SK-N-SH (cell line): ENCODE data around the gene FABP3. TPM values are rescaled to one million over a fixed set of nuclear protein-coding genes. Genes with fewer than 3 reads are reported as not detected.

ENCODE experiments used
- CTCF ChIA-PET: fragments of 300-600, 350-600 bp; formaldehyde crosslinking; extraction: SDS; loops from one replicate; lab custom pipeline; 2021; lab: Yijun Ruan, JAX
- POLR2A ChIA-PET: fragments of 350-600 bp; sonication (Branson Sonifier 250); formaldehyde crosslinking; extraction: SDS; loops from one replicate; lab custom pipeline; 2020; ENCODE audit warnings: antibody characterized with exemption, inconsistent platforms; lab: Yijun Ruan, JAX
- DNase-seq: peaks from one replicate; pipeline ENCODE4 v3.0.0; 2012
- H2AFZ ChIP-seq: fragments of 200-600 bp; sonication (generic); 2 replicates; pipeline ENCODE4 v1.8.1; 2016; ENCODE audit warnings: antibody characterized with exemption, mild to moderate bottlenecking, low read depth
- H3F3A ChIP-seq: fragments of 200-600 bp; sonication (generic); replicated peaks from 2 replicates; pipeline ENCODE3; 2016; ENCODE audit warnings: antibody characterized with exemption, mild to moderate bottlenecking; ENCODE audit not compliant: insufficient read depth
- H3K27ac ChIP-seq, 2 experiments: fragments of 200-500 bp in 1 of 2; fragments of 200-600 bp in 1 of 2; sonication (Bioruptor generic) in 1 of 2; sonication (generic), shearing (Covaris generic) in 1 of 2; 2 replicates each; pipeline versions ENCODE4 v1.5.1 to v1.6.1; 2014 to 2016; ENCODE audit warnings: low read depth in 2 of 2, inconsistent platforms in 1 of 2, low read length in 1 of 2, mild to moderate bottlenecking in 1 of 2, mixed read lengths in 1 of 2
- H3K27me3 ChIP-seq: fragments of 200-600 bp; sonication (generic), shearing (Covaris generic); 2 replicates; pipeline ENCODE4 v1.6.1; 2016; ENCODE audit warnings: mixed run types; ENCODE audit not compliant: insufficient read depth
- H3K36me3 ChIP-seq, 2 experiments: fragments of 200-500 bp in 1 of 2; fragments of 200-600 bp in 1 of 2; sonication (Bioruptor generic) in 1 of 2; sonication (generic) in 1 of 2; replicated peaks in 1 of 2; 2 replicates each; pipeline versions ENCODE3 to v1.5.1; 2014 to 2016; ENCODE audit warnings: low read length in 1 of 2, mild to moderate bottlenecking in 1 of 2; ENCODE audit not compliant: insufficient read depth in 2 of 2, control insufficient read depth in 1 of 2
- H3K4me1 ChIP-seq, 2 experiments: fragments of 200-500 bp in 1 of 2; fragments of 200-600 bp in 1 of 2; sonication (Bioruptor generic) in 1 of 2; sonication (generic), shearing (Covaris generic) in 1 of 2; 2 replicates each; pipeline versions ENCODE4 v1.5.1 to v1.6.1; 2014 to 2016; ENCODE audit warnings: low read depth in 1 of 2, low read length in 1 of 2, mixed run types in 1 of 2; ENCODE audit not compliant: insufficient read depth in 2 of 2, control insufficient read depth in 1 of 2
- H3K4me2 ChIP-seq: fragments of 200-600 bp; sonication (generic), shearing (Covaris generic); 2 replicates; pipeline ENCODE4 v1.6.1; 2017; ENCODE audit warnings: mixed run types
- H3K4me3 ChIP-seq, 2 experiments: fragments of 200-500 bp in 1 of 2; fragments of 200-600 bp in 1 of 2; sonication (Bioruptor generic) in 1 of 2; sonication (generic), shearing (Covaris generic) in 1 of 2; 2 replicates each; pipeline versions ENCODE4 v1.5.1 to v1.8.1; 2014 to 2016; ENCODE audit warnings: low read depth in 2 of 2, inconsistent platforms in 1 of 2, low read length in 1 of 2, mild to moderate bottlenecking in 1 of 2, mixed read lengths in 1 of 2, moderate library complexity in 1 of 2
- H3K79me2 ChIP-seq: fragments of 200-600 bp; sonication (generic); 2 replicates; pipeline ENCODE4 v1.8.1; 2017; ENCODE audit warnings: mild to moderate bottlenecking; ENCODE audit not compliant: insufficient read depth
- H3K9ac ChIP-seq: fragments of 200-600 bp; sonication (generic); 2 replicates; pipeline ENCODE4 v1.6.1; 2017; ENCODE audit warnings: mixed run types
- H3K9me2 ChIP-seq: fragments of 200-600 bp; sonication (generic); 2 replicates; pipeline ENCODE4 v1.6.1; 2017; ENCODE audit warnings: mixed run types
- H3K9me3 ChIP-seq: fragments of 200-600 bp; sonication (generic); 2 replicates; pipeline ENCODE4 v1.6.1; 2017; ENCODE audit warnings: mixed run types, mild to moderate bottlenecking, moderate library complexity
- H4K20me1 ChIP-seq: fragments of 200-600 bp; sonication (generic); 2 replicates; pipeline ENCODE4 v1.6.1; 2017; ENCODE audit warnings: mild to moderate bottlenecking, mixed run types; ENCODE audit not compliant: insufficient read depth
- CTCF ChIP-seq: fragments of 200-600 bp; sonication (generic); IDR thresholded peaks from 2 replicates; pipeline ENCODE4 v1.6.1; 2017; ENCODE audit warnings: antibody characterized with exemption, mild to moderate bottlenecking, moderate library complexity
- ELF1 ChIP-seq: IDR thresholded peaks from 2 replicates; pipeline ENCODE4 v1.4.0; 2012
- MXI1 ChIP-seq: IDR thresholded peaks from 2 replicates; pipeline ENCODE4 v1.6.1; 2012; ENCODE audit warnings: mild to moderate bottlenecking, low read depth, low read length, improper control_type of control experiment
- PBX3 ChIP-seq: IDR thresholded peaks from 2 replicates; pipeline ENCODE4; 2012
- RAD21 ChIP-seq: IDR thresholded peaks from 2 replicates; pipeline ENCODE4 v1.6.1; 2012; ENCODE audit warnings: mild to moderate bottlenecking, low read length
- RFX5 ChIP-seq: IDR thresholded peaks from 2 replicates; pipeline ENCODE4 v1.6.1; 2012; ENCODE audit warnings: mild to moderate bottlenecking, improper control_type of control experiment, low read length
- RXRA ChIP-seq: IDR thresholded peaks from 2 replicates; pipeline ENCODE4 v1.4.0; 2012; ENCODE audit warnings: low read depth, mild to moderate bottlenecking, borderline replicate concordance
- WGBS: methylation state at CpG from one replicate; pipeline ENCODE4 v1.1.6; 2017; ENCODE audit warnings: low lambda C conversion rate; 5-methylcytosine and 5-hydroxymethylcytosine counted together
- polyA plus RNA-seq, 3 experiments: library from polyadenylated mRNA; depleted of rRNA; stranded (reverse); fragments of >200 nt; gene quantifications; 2 replicates each; pipeline ENCODE4 v1.2.3, GENCODE V29; 2012

The FABP3 gene
- polyA plus RNA-seq, 1 of the 3 experiments (the other 2 are of a cell fraction) = 0.08 TPM

DNA sequence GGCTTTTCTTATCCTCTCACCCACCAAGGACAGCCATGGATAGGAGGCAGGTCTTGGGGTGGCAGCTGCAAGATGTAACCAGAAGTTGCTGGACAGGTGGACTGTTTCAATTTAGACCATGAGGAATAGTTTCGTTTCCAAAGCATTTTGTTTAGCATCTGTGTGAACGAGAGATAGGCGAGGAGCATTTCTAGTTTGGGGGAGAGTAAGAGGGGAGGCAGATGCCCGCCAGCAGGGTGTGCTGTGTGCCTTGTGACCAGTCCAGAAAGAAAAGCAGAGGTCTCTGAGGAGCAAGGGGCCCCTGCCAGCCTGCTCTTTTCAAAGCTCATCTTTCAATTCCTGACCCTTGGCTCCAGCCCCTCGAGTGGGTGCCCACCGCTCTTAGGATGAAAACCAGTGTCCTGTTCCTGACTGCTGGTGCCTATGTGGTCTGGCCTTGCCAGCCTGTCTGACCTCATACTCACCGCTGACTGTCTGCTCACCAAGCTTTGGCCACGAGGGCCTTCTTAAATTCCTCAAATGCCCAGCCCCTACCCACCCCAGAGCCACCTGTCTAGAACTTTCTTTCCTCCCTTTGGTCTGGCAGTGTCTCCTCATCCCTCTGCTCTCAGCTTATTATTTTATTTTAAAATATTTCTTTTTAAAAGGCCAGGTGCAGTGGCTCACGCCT, 48.6 kb upstream of the FABP3 start:
- Histone ChIP-seq H3K27ac (no peak overlapping the region), H3K9ac (no peak overlapping the region), H3K36me3 (no peaks in the 10 kb centered on the region), H3K4me1 (peaks cover 0 to 4% of the 10 kb centered on the region in 2 experiments; a peak in 1 of 4 replicates), H4K20me1 (peaks cover 6% of the 10 kb centered on the region; the same call in 1 of the 2 replicates), H2AFZ (no peak overlapping the region), H3K79me2 (no peaks in the 10 kb centered on the region; the same call in 1 of the 2 replicates), H3F3A (no peaks in the 10 kb centered on the region), H3K4me2 (no peak overlapping the region), H3K27me3 (no peaks in the 10 kb centered on the region), H3K9me2 (no peaks in the 10 kb centered on the region), H3K9me3 (no peaks in the 10 kb centered on the region), H3K4me3 (no peak overlapping the region; a peak in 1 of 4 replicates)
- 59% methylated on average over 9 of the region's 9 CpGs for WGBS
- ChIA-PET POLR2A (no interaction called here), CTCF (interaction anchor here (0.7 to 16.8 kb wide), 36 partner anchors 10 to 703 kb away, joined by 3 to 287 read pairs (median 5); partner anchors contain the start of gene SERINC2)
- DNase-seq = no peak
- peak; percentile 57 for TF ChIP-seq CTCF
- TF ChIP-seq RXRA = no peak
- TF ChIP-seq RAD21 = 0 out of 2 replicates have a peak, but pooled peaks have one; percentile 30

DNA sequence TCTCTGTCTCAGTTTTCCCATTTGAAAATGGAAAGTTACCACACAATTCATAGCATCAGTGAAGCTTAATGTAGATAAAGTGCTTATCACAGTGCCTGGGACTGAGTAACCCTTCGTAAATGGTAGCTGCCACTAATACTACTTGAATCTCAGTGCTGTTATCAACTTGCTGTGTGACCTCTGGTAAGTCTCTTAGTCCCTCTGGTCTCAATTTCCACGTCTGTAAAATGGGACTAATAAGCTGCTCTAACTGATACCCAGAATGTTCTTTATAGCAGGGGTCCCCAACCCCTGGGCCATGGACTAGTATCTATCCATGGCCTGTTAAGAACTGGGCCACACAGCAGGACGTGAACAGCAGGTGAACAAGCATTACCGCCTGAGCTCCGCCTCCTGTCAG, 47.8 kb upstream of the FABP3 start:
- TF ChIP-seq RFX5 (no peak), PBX3 (no peak), MXI1 (no peak), ELF1 (no peak)
- Histone ChIP-seq H3K9me3 (no peaks in the 10 kb centered on the region), H3K4me3 (no peak overlapping the region), H3K27ac (no peak overlapping the region), H3K4me1 (peaks cover 0 to 4% of the 10 kb centered on the region in 2 experiments; a peak in 1 of 4 replicates), H3K36me3 (no peaks in the 10 kb centered on the region), H3K9ac (no peak overlapping the region), H3K9me2 (no peaks in the 10 kb centered on the region), H3K4me2 (no peak overlapping the region), H3K79me2 (no peaks in the 10 kb centered on the region; the same call in 1 of the 2 replicates), H2AFZ (no peak overlapping the region), H3F3A (no peaks in the 10 kb centered on the region), H4K20me1 (peaks cover 6% of the 10 kb centered on the region; the same call in 1 of the 2 replicates), H3K27me3 (no peaks in the 10 kb centered on the region)
- ChIA-PET POLR2A (no interaction called here), CTCF (interaction anchor here (0.7 to 16.8 kb wide), 12 partner anchors 9 to 259 kb away, joined by 3 to 287 read pairs (median 12); partner anchors contain the start of gene SERINC2)
- 82% methylated on average over 5 of the region's 5 CpGs for WGBS
- no peak for DNase-seq
